SK-N-SH treated with all-trans-retinoic acid at 6 μM for 48 hours (cell line): ENCODE data around the gene PER1.
"Not testable (repeated sequence)": the region's sequence is repeated elsewhere in the genome, so short reads cannot be mapped to it uniquely, and the experiment has no call there.

Source experiments
- ATAC-seq: fragments of 200-7000 bp; cut with Tn5 transposase; 3 replicates; pipeline ENCODE4 v1.9.1; 2020; ENCODE audit warnings: mild to moderate bottlenecking, moderate library complexity
- ARNTL ChIP-seq: fragments of 450-650 bp; formaldehyde crosslinking; IDR thresholded peaks from 2 replicates; pipeline ENCODE4 v1.5.0; 2020; ENCODE audit warnings: low read depth, mild to moderate bottlenecking, moderate library complexity, borderline replicate concordance
- BACH2 ChIP-seq: fragments of 250-450 bp; sonication (Bioruptor Pico); IDR thresholded peaks from 2 replicates; pipeline ENCODE4 v1.9.0; 2021; ENCODE audit warnings: mild to moderate bottlenecking, borderline replicate concordance
- CREB5 ChIP-seq: fragments of 250-450 bp; sonication (Bioruptor Pico); IDR thresholded peaks from 2 replicates; pipeline ENCODE4 v1.5.1; 2020; ENCODE audit warnings: low read depth, mild to moderate bottlenecking, moderate library complexity
- CSDC2 ChIP-seq: fragments of 250-450 bp; sonication (Bioruptor Pico); IDR thresholded peaks from 2 replicates; pipeline ENCODE4 v1.5.0; 2020; ENCODE audit warnings: mild to moderate bottlenecking, moderate library complexity
- ESRRG ChIP-seq: fragments of 250-450 bp; sonication (Bioruptor Pico); IDR thresholded peaks from 2 replicates; pipeline ENCODE4 v1.6.1; 2021; ENCODE audit warnings: mild to moderate bottlenecking
- GLIS3 ChIP-seq: fragments of 250-450 bp; sonication (Bioruptor Pico); IDR thresholded peaks from 2 replicates; pipeline ENCODE4 v1.5.0; 2020; ENCODE audit warnings: mild to moderate bottlenecking, moderate library complexity
- ISL1 ChIP-seq: fragments of 250-450 bp; sonication (Bioruptor Pico); IDR thresholded peaks from 2 replicates; pipeline ENCODE4 v2.1.2; 2022; ENCODE audit warnings: mild to moderate bottlenecking, moderate library complexity
- OSR1 ChIP-seq: fragments of 250-450 bp; sonication (Bioruptor Pico); IDR thresholded peaks from 2 replicates; pipeline ENCODE4 v1.8.0; 2022; ENCODE audit warnings: moderate library complexity, mild to moderate bottlenecking, inconsistent platforms
- PPARA ChIP-seq: fragments of 250-450 bp; sonication (Bioruptor Pico); IDR thresholded peaks from 2 replicates; pipeline ENCODE4 v1.5.0; 2020; ENCODE audit warnings: mild to moderate bottlenecking, borderline replicate concordance
- RARB ChIP-seq: fragments of 250-450 bp; sonication (Bioruptor Pico); IDR thresholded peaks from 2 replicates; pipeline ENCODE4 v1.8.0; 2021; ENCODE audit warnings: mild to moderate bottlenecking, moderate library complexity
- SNAI2 ChIP-seq: fragments of 250-450 bp; sonication (Bioruptor Pico); IDR thresholded peaks from 2 replicates; pipeline ENCODE4 v1.5.0; 2020; ENCODE audit warnings: mild to moderate bottlenecking, moderate library complexity
- TCF4 ChIP-seq: fragments of 250-450 bp; sonication (Bioruptor Pico); IDR thresholded peaks from 2 replicates; pipeline ENCODE4 v1.8.0; 2021; ENCODE audit warnings: mild to moderate bottlenecking, moderate library complexity, borderline replicate concordance
- TOX ChIP-seq: fragments of 250-450 bp; sonication (Bioruptor Pico); IDR thresholded peaks from 2 replicates; pipeline ENCODE4 v1.8.0; 2021; ENCODE audit warnings: mild to moderate bottlenecking, moderate library complexity, borderline replicate concordance
- TSHZ2 ChIP-seq: fragments of 250-450 bp; sonication (Bioruptor Pico); IDR thresholded peaks from 2 replicates; pipeline ENCODE4 v1.5.0; 2020; ENCODE audit warnings: mild to moderate bottlenecking, moderate library complexity
- ZC3H10 ChIP-seq: fragments of 250-450 bp; sonication (Bioruptor Pico); IDR thresholded peaks from 2 replicates; pipeline ENCODE4 v1.5.1; 2021; ENCODE audit warnings: mild to moderate bottlenecking, moderate library complexity
- ZFP3 ChIP-seq: fragments of 250-450 bp; sonication (Bioruptor Pico); IDR thresholded peaks from 2 replicates; pipeline ENCODE4 v1.5.0; 2020; ENCODE audit warnings: mild to moderate bottlenecking, moderate library complexity
- ZFP30 ChIP-seq: fragments of 450-650 bp; formaldehyde crosslinking; IDR thresholded peaks from 2 replicates; pipeline ENCODE4 v1.5.0; 2022; ENCODE audit warnings: mild to moderate bottlenecking, moderate library complexity
- ZNF565 ChIP-seq: fragments of 450-650 bp; formaldehyde crosslinking; conservative IDR thresholded peaks from 2 replicates; pipeline ENCODE4 v1.5.0; 2020; ENCODE audit warnings: low read depth, mild to moderate bottlenecking, moderate library complexity
- ZNF70 ChIP-seq: fragments of 450-650 bp; formaldehyde crosslinking; IDR thresholded peaks from 2 replicates; pipeline ENCODE4 v1.5.0; 2020; ENCODE audit warnings: mild to moderate bottlenecking, moderate library complexity
- ZNF8 ChIP-seq: fragments of 450-650 bp; formaldehyde crosslinking; IDR thresholded peaks from 2 replicates; pipeline ENCODE4 v1.5.0; 2020; ENCODE audit warnings: mild to moderate bottlenecking, moderate library complexity
- TF ChIP-seq, protein P1 (sequence below): fragments of 250-450 bp; sonication (Bioruptor Pico); IDR thresholded peaks from 2 replicates; pipeline ENCODE4 v1.5.1; 2021; ENCODE audit warnings: mild to moderate bottlenecking, moderate library complexity
- TF ChIP-seq, protein P2 (sequence below): fragments of 250-450 bp; sonication (Bioruptor Pico); IDR thresholded peaks from 2 replicates; pipeline ENCODE4 v1.8.0; 2020; ENCODE audit warnings: mild to moderate bottlenecking, moderate library complexity, borderline replicate concordance
- TF ChIP-seq, protein P3 (sequence below): fragments of 250-450 bp; sonication (Bioruptor Pico); IDR thresholded peaks from 2 replicates; pipeline ENCODE4 v1.8.0; 2021; ENCODE audit warnings: low read depth, mild to moderate bottlenecking, moderate library complexity, borderline replicate concordance

Gene PER1

GRCh38 chr17:8173871-8174322 is 21.7 kb upstream of the PER1 start (continued):
- TF ChIP-seq, protein P1, sequence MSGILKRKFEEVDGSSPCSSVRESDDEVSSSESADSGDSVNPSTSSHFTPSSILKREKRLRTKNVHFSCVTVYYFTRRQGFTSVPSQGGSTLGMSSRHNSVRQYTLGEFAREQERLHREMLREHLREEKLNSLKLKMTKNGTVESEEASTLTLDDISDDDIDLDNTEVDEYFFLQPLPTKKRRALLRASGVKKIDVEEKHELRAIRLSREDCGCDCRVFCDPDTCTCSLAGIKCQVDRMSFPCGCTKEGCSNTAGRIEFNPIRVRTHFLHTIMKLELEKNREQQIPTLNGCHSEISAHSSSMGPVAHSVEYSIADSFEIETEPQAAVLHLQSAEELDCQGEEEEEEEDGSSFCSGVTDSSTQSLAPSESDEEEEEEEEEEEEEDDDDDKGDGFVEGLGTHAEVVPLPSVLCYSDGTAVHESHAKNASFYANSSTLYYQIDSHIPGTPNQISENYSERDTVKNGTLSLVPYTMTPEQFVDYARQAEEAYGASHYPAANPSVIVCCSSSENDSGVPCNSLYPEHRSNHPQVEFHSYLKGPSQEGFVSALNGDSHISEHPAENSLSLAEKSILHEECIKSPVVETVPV (CRISPR knock-in tag): no peak
- TF ChIP-seq, protein P2, sequence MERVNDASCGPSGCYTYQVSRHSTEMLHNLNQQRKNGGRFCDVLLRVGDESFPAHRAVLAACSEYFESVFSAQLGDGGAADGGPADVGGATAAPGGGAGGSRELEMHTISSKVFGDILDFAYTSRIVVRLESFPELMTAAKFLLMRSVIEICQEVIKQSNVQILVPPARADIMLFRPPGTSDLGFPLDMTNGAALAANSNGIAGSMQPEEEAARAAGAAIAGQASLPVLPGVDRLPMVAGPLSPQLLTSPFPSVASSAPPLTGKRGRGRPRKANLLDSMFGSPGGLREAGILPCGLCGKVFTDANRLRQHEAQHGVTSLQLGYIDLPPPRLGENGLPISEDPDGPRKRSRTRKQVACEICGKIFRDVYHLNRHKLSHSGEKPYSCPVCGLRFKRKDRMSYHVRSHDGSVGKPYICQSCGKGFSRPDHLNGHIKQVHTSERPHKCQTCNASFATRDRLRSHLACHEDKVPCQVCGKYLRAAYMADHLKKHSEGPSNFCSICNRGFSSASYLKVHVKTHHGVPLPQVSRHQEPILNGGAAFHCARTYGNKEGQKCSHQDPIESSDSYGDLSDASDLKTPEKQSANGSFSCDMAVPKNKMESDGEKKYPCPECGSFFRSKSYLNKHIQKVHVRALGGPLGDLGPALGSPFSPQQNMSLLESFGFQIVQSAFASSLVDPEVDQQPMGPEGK: no peak
- TF ChIP-seq ZNF70 (CRISPR knock-in tag): no peak
- TF ChIP-seq ISL1 (CRISPR knock-in tag): no peak
- TF ChIP-seq GLIS3 (CRISPR knock-in tag): no peak
- TF ChIP-seq TCF4: no peak
- no peak for TF ChIP-seq PPARA (CRISPR knock-in tag)
- TF ChIP-seq TOX (CRISPR knock-in tag): no peak

DNA sequence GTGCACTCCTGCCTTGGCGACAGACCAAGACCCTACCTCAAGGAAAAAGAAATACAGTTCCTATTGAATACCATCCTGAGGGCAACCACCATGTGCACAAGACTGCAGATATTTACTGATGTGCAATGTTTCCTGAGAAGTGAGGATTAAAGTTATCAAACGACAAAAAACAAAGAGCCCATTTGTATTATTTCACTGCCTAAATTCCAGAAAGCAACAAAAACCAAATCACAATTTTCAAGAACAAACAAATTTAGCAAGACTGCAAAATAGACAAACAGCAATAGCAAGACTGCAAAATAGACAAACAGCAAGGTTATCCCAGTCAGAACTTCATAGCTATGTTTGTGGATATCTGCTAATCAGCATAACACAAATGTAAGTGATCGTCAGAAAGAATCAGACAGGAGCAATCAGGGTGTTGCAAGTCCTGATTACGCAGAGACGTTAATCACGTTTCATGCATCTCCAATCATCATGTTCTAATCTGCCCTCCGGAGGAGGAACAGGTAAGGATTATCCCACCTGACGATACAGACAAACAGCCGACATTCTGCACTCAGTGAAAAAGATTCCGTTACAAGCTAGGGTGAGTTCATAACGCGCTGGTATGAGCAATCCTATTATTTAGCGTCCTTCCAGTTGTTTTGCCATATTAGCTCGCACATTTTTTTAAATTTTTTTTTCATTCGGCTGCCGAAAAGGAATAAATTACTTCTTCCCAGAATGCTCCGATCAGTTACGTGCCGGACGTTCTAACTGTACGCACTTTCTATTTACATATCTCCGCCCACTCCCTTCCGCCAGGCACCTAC is 21.1 kb upstream of the PER1 start:
- TF ChIP-seq CSDC2 (CRISPR knock-in tag) (peak; percentile 91), ISL1 (CRISPR knock-in tag) (0 out of 2 replicates have a peak, but pooled peaks have one; percentile 37), ARNTL (CRISPR knock-in tag) (peak; percentile 94), SNAI2 (peak; percentile 98), RARB (CRISPR knock-in tag) (peak; percentile 99), ZFP3 (CRISPR knock-in tag) (peak; percentile 87), CREB5 (CRISPR knock-in tag) (peak; percentile 100), TSHZ2 (CRISPR knock-in tag) (peak; percentile 92), OSR1 (CRISPR knock-in tag) (no peak), ZNF70 (CRISPR knock-in tag) (peak; percentile 91), TCF4 (peak; percentile 93), GLIS3 (CRISPR knock-in tag) (peak; percentile 100), PPARA (CRISPR knock-in tag) (peak; percentile 93), BACH2 (CRISPR knock-in tag) (no peak), ESRRG (CRISPR knock-in tag) (peak; percentile 100), ZNF565 (peak; percentile 97), ZFP30 (CRISPR knock-in tag) (peak; percentile 86), ZNF8 (CRISPR knock-in tag) (peak; percentile 87), TOX (CRISPR knock-in tag) (peak; percentile 99), ZC3H10 (CRISPR knock-in tag) (peak; percentile 99)
- TF ChIP-seq, protein P2: peak; percentile 100
- TF ChIP-seq, protein P3, sequence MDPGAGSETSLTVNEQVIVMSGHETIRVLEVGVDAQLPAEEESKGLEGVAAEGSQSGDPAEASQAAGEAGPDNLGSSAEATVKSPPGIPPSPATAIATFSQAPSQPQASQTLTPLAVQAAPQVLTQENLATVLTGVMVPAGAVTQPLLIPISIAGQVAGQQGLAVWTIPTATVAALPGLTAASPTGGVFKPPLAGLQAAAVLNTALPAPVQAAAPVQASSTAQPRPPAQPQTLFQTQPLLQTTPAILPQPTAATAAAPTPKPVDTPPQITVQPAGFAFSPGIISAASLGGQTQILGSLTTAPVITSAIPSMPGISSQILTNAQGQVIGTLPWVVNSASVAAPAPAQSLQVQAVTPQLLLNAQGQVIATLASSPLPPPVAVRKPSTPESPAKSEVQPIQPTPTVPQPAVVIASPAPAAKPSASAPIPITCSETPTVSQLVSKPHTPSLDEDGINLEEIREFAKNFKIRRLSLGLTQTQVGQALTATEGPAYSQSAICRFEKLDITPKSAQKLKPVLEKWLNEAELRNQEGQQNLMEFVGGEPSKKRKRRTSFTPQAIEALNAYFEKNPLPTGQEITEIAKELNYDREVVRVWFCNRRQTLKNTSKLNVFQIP (CRISPR knock-in tag): peak; percentile 98
- TF ChIP-seq, protein P1 (CRISPR knock-in tag): peak; percentile 100
- peak; percentile 84 for ATAC-seq

DNA sequence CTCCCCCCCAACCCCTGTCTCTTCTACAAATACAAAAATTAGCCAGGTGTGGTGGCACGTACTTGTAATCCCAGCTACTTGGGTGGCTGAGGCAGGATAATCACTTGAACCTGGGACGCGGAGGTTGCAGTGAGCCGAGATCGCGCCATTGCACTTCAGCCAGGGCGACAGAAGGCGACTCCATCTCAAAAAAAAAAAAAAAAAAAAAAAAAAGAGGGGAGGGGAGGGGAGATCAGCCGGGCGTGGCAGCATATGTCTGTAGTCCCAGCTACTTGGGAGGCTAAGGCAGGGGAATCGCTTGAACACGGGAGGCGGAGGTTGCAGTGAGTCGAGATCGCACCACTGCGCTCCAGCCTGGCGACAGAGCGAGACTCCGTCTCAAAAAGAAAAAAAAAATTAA is 18.0 kb upstream of the PER1 start:
- not testable (repeated sequence) for ATAC-seq
